K562 (cell line): ENCODE data around the gene GJA10. TPM values are rescaled to one million over a fixed set of nuclear protein-coding genes. Genes with fewer than 3 reads are reported as not detected.

Experiments used
- ATAC-seq: fragments of 200-7000 bp; cut with Tn5 transposase; 3 replicates; pipeline ENCODE4 v1.9.1; 2020; ENCODE audit warnings: moderate library complexity
- BruUV-seq: library from RNA; stranded (reverse); fragments of 400-500 nt; replicated peaks from 2 replicates; lab custom pipeline; 2021; lab: Mats Ljungman, UMichigan
- CTCF ChIA-PET: fragments of 300-600 bp; formaldehyde crosslinking; extraction: SDS; loops from one replicate; lab custom pipeline; 2021; ENCODE audit warnings: low intra/inter-chr PET ratio; lab: Yijun Ruan, JAX
- POLR2A ChIA-PET: fragments of 300-600, 350-650 bp; sonication (Branson Sonifier 250); formaldehyde crosslinking; extraction: SDS; loops from one replicate; lab custom pipeline; 2021; ENCODE audit warnings: antibody characterized with exemption, inconsistent platforms; lab: Yijun Ruan, JAX
- DNase-seq, 4 experiments: peaks; one replicate each; pipeline versions ENCODE4 v3.0.0 to v3.0.0-alpha.2; 2011 to 2018; ENCODE audit warnings: low spot score in 3 of 4, mixed read lengths in 3 of 4; ENCODE audit errors: extremely low read depth in 1 of 4
- FAIRE-seq: peaks from 2 replicates; lab custom pipeline; 2011; peaks lifted over from hg19 to GRCh38; lab: Jason Lieb, UNC
- H2AFZ ChIP-seq: 2 replicates; pipeline ENCODE4 v1.6.0; 2011; ENCODE audit warnings: low read depth, low read length, control low read depth, inconsistent platforms
- H3K27ac ChIP-seq: fragments of 200-600 bp; 3 replicates; pipeline ENCODE4 v1.8.0; 2011; ENCODE audit warnings: low read depth, mild to moderate bottlenecking, control low read depth, inconsistent platforms, low read length, moderate library complexity, mixed read lengths; ENCODE audit errors: extremely low read depth
- H3K27me3 ChIP-seq, 2 experiments: fragments of 300-600 bp in 1 of 2; 2 replicates in 1 of 2; 3 replicates in 1 of 2; pipeline versions ENCODE4 v1.6.0 to v1.8.0; 2011; ENCODE audit warnings: inconsistent platforms in 2 of 2, low read length in 2 of 2, mild to moderate bottlenecking in 1 of 2, mixed read lengths in 1 of 2, moderate library complexity in 1 of 2; ENCODE audit not compliant: control insufficient read depth in 2 of 2, insufficient read depth in 2 of 2
- H3K36me3 ChIP-seq: fragments of 300-600 bp; 3 replicates; pipeline ENCODE4 v1.8.0; 2011; ENCODE audit warnings: mild to moderate bottlenecking, low read length, inconsistent platforms; ENCODE audit not compliant: control insufficient read depth, insufficient read depth
- H3K4me1 ChIP-seq, 2 experiments: fragments of 200-600 bp in 1 of 2; replicated peaks in 1 of 2; 2 replicates in 1 of 2; 3 replicates in 1 of 2; pipeline versions ENCODE4 v1.5.1 to v1.8.0; 2011; ENCODE audit warnings: inconsistent platforms in 2 of 2, low read length in 2 of 2, mild to moderate bottlenecking in 1 of 2, mixed read lengths in 1 of 2, moderate library complexity in 1 of 2; ENCODE audit not compliant: control insufficient read depth in 2 of 2, insufficient read depth in 2 of 2
- H3K4me2 ChIP-seq: 2 replicates; pipeline ENCODE4 v1.6.1; 2011; ENCODE audit warnings: low read length, control low read depth, inconsistent platforms, mixed read lengths; ENCODE audit not compliant: insufficient read depth
- H3K4me3 ChIP-seq: fragments of 200-600 bp; sonication (generic), shearing (Covaris generic); 2 replicates; pipeline ENCODE4 v1.5.1; 2016; ENCODE audit warnings: control low read depth, inconsistent platforms
- H3K79me2 ChIP-seq: fragments of 200-600 bp; 3 replicates; pipeline ENCODE4 v1.8.0; 2011; ENCODE audit warnings: low read length, inconsistent platforms; ENCODE audit not compliant: control insufficient read depth, insufficient read depth
- H3K9ac ChIP-seq, 2 experiments: 2 replicates each; pipeline versions ENCODE4 v1.6.0 to v1.6.1; 2011; ENCODE audit warnings: low read depth in 2 of 2, low read length in 2 of 2, control low read depth in 1 of 2, inconsistent platforms in 1 of 2, mild to moderate bottlenecking in 1 of 2, mixed read lengths in 1 of 2; ENCODE audit not compliant: insufficient read depth in 1 of 2
- H3K9me1 ChIP-seq: one replicate; pipeline ENCODE4 v1.6.0; 2011; ENCODE audit warnings: inconsistent platforms, mild to moderate bottlenecking, low read length, moderate library complexity; ENCODE audit not compliant: control insufficient read depth, insufficient read depth
- H3K9me3 ChIP-seq: replicated peaks from 2 replicates; pipeline ENCODE4 v1.5.1; 2011; ENCODE audit warnings: low read depth, low read length, inconsistent platforms; ENCODE audit not compliant: control insufficient read depth, insufficient read depth
- H4K20me1 ChIP-seq: replicated peaks from 2 replicates; pipeline ENCODE4 v1.6.1; 2011; ENCODE audit warnings: low read length, inconsistent platforms, mixed read lengths; ENCODE audit not compliant: control insufficient read depth, insufficient read depth
- CTBP1 ChIP-seq: fragments of 450-650 bp; IDR thresholded peaks from 2 replicates; pipeline ENCODE4 v1.6.1; 2016; ENCODE audit warnings: borderline replicate concordance
- HDAC1 ChIP-seq, 2 experiments: fragments of 450-650 bp; IDR thresholded peaks; 2 replicates each; pipeline ENCODE4 v1.6.1; 2016 to 2017; ENCODE audit warnings: inconsistent platforms in 1 of 2, mild to moderate bottlenecking in 1 of 2, moderate library complexity in 1 of 2
- HNRNPH1 ChIP-seq: fragments of 200-400 bp; formaldehyde crosslinking; optimal IDR thresholded peaks from 2 replicates; pipeline ENCODE3; 2017; ENCODE audit warnings: low read depth, mild to moderate bottlenecking, low read length, moderate library complexity
- JUND ChIP-seq, 2 experiments: IDR thresholded peaks; 2 replicates in 1 of 2; 3 replicates in 1 of 2; pipeline ENCODE4 v1.6.1; 2011; ENCODE audit warnings: borderline replicate concordance in 2 of 2, low read depth in 2 of 2, low read length in 2 of 2, improper control_type of control experiment in 1 of 2, missing biosample characterization in 1 of 2, missing genetic modification characterization in 1 of 2, missing genetic modification reagents in 1 of 2
- LCOR ChIP-seq: sonication (generic); formaldehyde crosslinking; IDR thresholded peaks from 2 replicates; pipeline ENCODE4 v1.8.0; 2022; ENCODE audit warnings: mild to moderate bottlenecking, missing genetic modification reagents
- MIER1 ChIP-seq: fragments of 450-650 bp; IDR thresholded peaks from 2 replicates; pipeline ENCODE4 v1.6.1; 2016; ENCODE audit warnings: antibody characterized with exemption, mild to moderate bottlenecking, low read depth
- NFE2 ChIP-seq: IDR thresholded peaks from 2 replicates; pipeline ENCODE4 v1.6.1; 2014; ENCODE audit warnings: antibody characterized with exemption, low read depth
- PHF8 ChIP-seq: fragments of 200-600 bp; sonication (generic); IDR thresholded peaks from 2 replicates; pipeline ENCODE4 v1.6.1; 2012; ENCODE audit warnings: mixed run types, mild to moderate bottlenecking, inconsistent platforms, low read length, moderate library complexity, borderline replicate concordance
- YY1 ChIP-seq, 3 experiments: IDR thresholded peaks; 2 replicates each; pipeline ENCODE4 v1.6.1; 2011; ENCODE audit warnings: low read length in 2 of 3, mild to moderate bottlenecking in 2 of 3, moderate library complexity in 2 of 3, borderline replicate concordance in 1 of 3, control low read depth in 1 of 3, low read depth in 1 of 3; ENCODE audit not compliant: insufficient read depth in 3 of 3, insufficient replicate concordance in 2 of 3, control insufficient read depth in 1 of 3, insufficient read length in 1 of 3; ENCODE audit errors: extremely low read depth in 1 of 3
- ZNF280B ChIP-seq: fragments of 250-450 bp; sonication (Bioruptor Pico); IDR thresholded peaks from 2 replicates; pipeline ENCODE4 v1.5.1; 2021; ENCODE audit warnings: mild to moderate bottlenecking
- ZNF445 ChIP-seq: fragments of 250-450 bp; sonication (Bioruptor Pico); IDR thresholded peaks from 2 replicates; pipeline ENCODE4 v1.4.0; 2020; ENCODE audit warnings: low read depth, mild to moderate bottlenecking, moderate library complexity
- ZSCAN32 ChIP-seq: fragments of 450-650 bp; formaldehyde crosslinking; IDR thresholded peaks from 2 replicates; pipeline ENCODE4 v1.4.0; 2020; ENCODE audit warnings: mild to moderate bottlenecking, moderate library complexity
- WGBS: fragments of 100-300 bp; shearing (Covaris generic); methylation state at CpG from one replicate; pipeline ENCODE4 v1.1.6; 2016; ENCODE audit warnings: low coverage, mixed read lengths; ENCODE audit not compliant: insufficient coverage; ENCODE audit errors: missing lambda C conversion rate; 5-methylcytosine and 5-hydroxymethylcytosine counted together
- in situ Hi-C: fragments of 300-500 bp; cut with MboI; formaldehyde crosslinking; loops from 4 replicates; pipeline ENCODE4 v1.15.0; 2018; ENCODE audit warnings: inconsistent platforms, mixed read lengths
- intact Hi-C: fragments of 100-400 bp; cut with micrococcal nuclease; formaldehyde crosslinking; loops from 2 replicates; pipeline ENCODE4 v1.14.2; 2022
- polyA plus RNA-seq, 8 experiments: library from polyadenylated mRNA; depleted of rRNA in 4 of 8; stranded (reverse) in 5 of 8; unstranded in 3 of 8; fragments of >200 nt; fragmentation: Nextera tagmentation in 2 of 8; fragmentation: Illumina TruSeq in 1 of 8; extraction: Ambion mirVana in 2 of 8; extraction: Trizol in 1 of 8; gene quantifications; 2 replicates each; pipeline versions ENCODE4 v1.2.1 to v1.2.3, GENCODE V29; 2011 to 2014; ENCODE audit warnings: inconsistent platforms in 1 of 8, missing spikeins in 1 of 8
- total RNA-seq, 7 experiments: library from RNA; depleted of rRNA in 6 of 7; stranded (reverse); fragments of >200 nt in 6 of 7; fragmentation: Illumina TruSeq in 2 of 7; extraction: Trizol in 2 of 7; gene quantifications; 2 replicates each; pipeline versions ENCODE4 v1.2.1 to v1.2.3, GENCODE V29; 2011 to 2021; ENCODE audit warnings: low replicate concordance in 1 of 7
- TF ChIP-seq, protein P1 (sequence below): sonication (generic); formaldehyde crosslinking; IDR thresholded peaks from 2 replicates; pipeline ENCODE4 v1.8.0; 2022; ENCODE audit warnings: missing genetic modification reagents, mild to moderate bottlenecking, borderline replicate concordance
- TF ChIP-seq, protein P2 (sequence below): fragments of 450-650 bp; IDR thresholded peaks from 2 replicates; pipeline ENCODE4 v1.6.1; 2018; ENCODE audit not compliant: partially characterized antibody

GJA10 gene
- total and polyA plus RNA-seq, 9 of the 15 experiments (the other 6 are each of a cell fraction or from before 2014, with no cell fraction given), result not detected

- H3K27me3 ChIP-seq, result no peaks in the 10 kb centered on the region
- H3K79me2 ChIP-seq, result no peaks in the 10 kb centered on the region
- H3K36me3 ChIP-seq, result no peaks in the 10 kb centered on the region
- no peaks in the 10 kb centered on the region for H4K20me1 ChIP-seq
- ChIA-PET CTCF (no interaction called here), POLR2A (no interaction called here)
- intact Hi-C loops (no loop called here), in situ Hi-C loops (no loop called here)
- 61% methylated on average over 39 of the region's 44 CpGs for WGBS
- no peaks in the 10 kb centered on the region for H3K9me1 ChIP-seq
- BruUV-seq, result no TSS peak
- H2AFZ ChIP-seq, result 0 out of 2 replicates have a peak overlapping the region, but pooled peaks have one; percentile 16
- no peak overlapping the region for H3K4me2 ChIP-seq
- ATAC-seq (peak; percentile 39; the same call in 2 of the 3 replicates), FAIRE-seq (no peak), DNase-seq (no peak)
- H3K9ac ChIP-seq, result no peak overlapping the region
- no peak overlapping the region for H3K27ac ChIP-seq
- no peaks in the 10 kb centered on the region for H3K9me3 ChIP-seq
- H3K4me3 ChIP-seq, result no peak overlapping the region
- peaks cover 0 to 18% of the 10 kb centered on the region in 2 experiments; a peak in 2 of 5 replicates for H3K4me1 ChIP-seq
- TF ChIP-seq NFE2, result peak; percentile 62; the same call in 1 of the 2 replicates
- TF ChIP-seq, protein P1, sequence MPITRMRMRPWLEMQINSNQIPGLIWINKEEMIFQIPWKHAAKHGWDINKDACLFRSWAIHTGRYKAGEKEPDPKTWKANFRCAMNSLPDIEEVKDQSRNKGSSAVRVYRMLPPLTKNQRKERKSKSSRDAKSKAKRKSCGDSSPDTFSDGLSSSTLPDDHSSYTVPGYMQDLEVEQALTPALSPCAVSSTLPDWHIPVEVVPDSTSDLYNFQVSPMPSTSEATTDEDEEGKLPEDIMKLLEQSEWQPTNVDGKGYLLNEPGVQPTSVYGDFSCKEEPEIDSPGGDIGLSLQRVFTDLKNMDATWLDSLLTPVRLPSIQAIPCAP (CRISPR knock-in tag), result no peak
- no peak for TF ChIP-seq MIER1
- no peak for TF ChIP-seq HDAC1 (IDR thresholded peaks at IDR 0.05)
- no peak for TF ChIP-seq ZSCAN32 (CRISPR knock-in tag)
- no peak for TF ChIP-seq HNRNPH1
- no peak for TF ChIP-seq ZNF280B (CRISPR knock-in tag)
- no peak for TF ChIP-seq CTBP1
- TF ChIP-seq ZNF445 (CRISPR knock-in tag), result no peak
- TF ChIP-seq LCOR (CRISPR knock-in tag), result no peak
- TF ChIP-seq, protein P2, sequence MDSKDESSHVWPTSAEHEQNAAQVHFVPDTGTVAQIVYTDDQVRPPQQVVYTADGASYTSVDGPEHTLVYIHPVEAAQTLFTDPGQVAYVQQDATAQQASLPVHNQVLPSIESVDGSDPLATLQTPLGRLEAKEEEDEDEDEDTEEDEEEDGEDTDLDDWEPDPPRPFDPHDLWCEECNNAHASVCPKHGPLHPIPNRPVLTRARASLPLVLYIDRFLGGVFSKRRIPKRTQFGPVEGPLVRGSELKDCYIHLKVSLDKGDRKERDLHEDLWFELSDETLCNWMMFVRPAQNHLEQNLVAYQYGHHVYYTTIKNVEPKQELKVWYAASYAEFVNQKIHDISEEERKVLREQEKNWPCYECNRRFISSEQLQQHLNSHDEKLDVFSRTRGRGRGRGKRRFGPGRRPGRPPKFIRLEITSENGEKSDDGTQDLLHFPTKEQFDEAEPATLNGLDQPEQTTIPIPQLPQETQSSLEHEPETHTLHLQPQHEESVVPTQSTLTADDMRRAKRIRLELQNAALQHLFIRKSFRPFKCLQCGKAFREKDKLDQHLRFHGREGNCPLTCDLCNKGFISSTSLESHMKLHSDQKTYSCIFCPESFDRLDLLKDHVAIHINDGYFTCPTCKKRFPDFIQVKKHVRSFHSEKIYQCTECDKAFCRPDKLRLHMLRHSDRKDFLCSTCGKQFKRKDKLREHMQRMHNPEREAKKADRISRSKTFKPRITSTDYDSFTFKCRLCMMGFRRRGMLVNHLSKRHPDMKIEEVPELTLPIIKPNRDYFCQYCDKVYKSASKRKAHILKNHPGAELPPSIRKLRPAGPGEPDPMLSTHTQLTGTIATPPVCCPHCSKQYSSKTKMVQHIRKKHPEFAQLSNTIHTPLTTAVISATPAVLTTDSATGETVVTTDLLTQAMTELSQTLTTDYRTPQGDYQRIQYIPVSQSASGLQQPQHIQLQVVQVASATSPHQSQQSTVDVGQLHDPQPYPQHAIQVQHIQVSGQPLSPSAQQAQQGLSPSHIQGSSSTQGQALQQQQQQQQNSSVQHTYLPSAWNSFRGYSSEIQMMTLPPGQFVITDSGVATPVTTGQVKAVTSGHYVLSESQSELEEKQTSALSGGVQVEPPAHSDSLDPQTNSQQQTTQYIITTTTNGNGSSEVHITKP, result no peak
- no peak for TF ChIP-seq JUND (IDR thresholded peaks at IDR 0.05; ENCODE audit: borderline replicate concordance, low read depth, low read length)
- no peak for TF ChIP-seq JUND (tag; IDR thresholded peaks at IDR 0.05; ENCODE audit: borderline replicate concordance, low read depth, low read length)
- no peak for TF ChIP-seq PHF8
- TF ChIP-seq YY1 (IDR thresholded peaks at IDR 0.05; ENCODE audit: borderline replicate concordance in 1 of 3, control insufficient read depth in 1 of 3, extremely low read depth in 1 of 3, insufficient read depth in 3 of 3, insufficient read length in 1 of 3, insufficient replicate concordance in 2 of 3, low read depth in 1 of 3, low read length in 2 of 3), result peak in 2 of 3 experiments; percentile 42 to 66
Measured at GRCh38 chr6:89886378-89887120, 7.7 kb upstream of the GJA10 start.
